ENCODE results near the gene CSRP2.

The CSRP2 gene

DNA sequence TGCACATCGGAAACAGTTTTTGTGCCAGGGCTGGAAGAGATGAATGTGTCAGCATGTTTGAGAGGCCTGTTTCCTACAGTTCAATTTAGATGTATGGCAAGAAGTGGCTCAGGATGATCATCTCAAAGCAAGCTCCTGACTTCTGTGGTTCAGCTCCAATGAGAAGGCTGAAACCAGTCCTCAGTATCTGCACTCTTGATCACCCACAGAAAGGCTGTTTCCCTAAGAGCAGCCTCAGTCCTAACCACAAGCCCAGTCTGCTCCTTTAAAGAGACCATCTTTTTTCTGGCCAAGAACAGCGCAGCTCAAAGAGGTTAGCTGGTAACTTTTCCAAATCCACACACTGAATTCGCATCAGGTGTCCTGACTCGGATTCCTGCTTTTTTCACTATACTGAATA is 19.2 kb downstream of the CSRP2 start:
- no peak for DNase-seq

DNA sequence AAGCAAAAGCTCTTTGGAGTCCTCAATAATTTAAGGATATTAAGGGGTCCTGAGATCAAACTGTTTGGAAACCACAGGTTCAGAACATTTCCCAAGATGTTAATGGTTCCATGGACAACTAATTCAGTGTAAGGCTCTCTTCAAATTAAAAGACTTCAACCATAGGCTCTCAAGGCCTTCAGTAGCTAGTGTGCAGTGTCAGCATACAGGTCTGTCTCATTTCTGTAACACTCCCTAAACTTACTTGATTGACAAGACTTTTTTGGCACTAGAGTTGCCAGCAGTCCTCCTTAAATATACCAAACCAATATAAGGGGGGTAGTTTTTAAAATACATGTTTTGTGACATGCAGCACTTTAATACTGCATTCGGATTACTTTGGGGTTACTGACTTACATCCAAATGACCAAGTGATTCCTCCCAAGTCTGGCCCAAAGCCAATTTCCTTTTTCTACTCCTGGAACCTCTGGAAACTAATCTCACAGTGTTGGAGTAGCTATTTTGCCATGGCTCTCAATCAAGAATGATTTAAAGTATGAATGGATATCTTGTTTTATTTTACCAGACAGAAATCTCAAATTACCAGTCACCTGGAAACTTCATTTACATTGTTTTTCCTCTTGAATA is 22.7 kb downstream of the CSRP2 start:
- no peak for DNase-seq

DNA sequence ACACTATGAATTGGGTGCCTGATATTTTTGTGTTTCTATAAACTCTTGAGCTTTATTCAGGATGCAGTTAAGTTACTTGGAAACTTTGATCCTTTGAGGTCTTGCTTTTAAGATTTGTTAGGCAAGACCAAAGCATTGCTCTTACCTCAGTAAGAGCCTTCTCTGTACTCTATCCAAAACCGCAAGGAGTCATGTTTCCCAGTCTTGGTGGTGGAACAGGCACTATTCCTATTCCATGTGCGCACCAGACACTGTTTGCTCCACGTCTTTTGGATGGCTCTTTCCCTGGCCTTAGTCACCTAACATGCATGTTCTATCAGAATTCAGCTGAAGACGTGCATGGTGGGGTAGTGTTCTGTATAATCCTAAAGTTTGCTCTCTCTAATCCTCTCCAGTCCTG is 23.5 kb downstream of the CSRP2 start:
- DNase-seq: no peak

DNA sequence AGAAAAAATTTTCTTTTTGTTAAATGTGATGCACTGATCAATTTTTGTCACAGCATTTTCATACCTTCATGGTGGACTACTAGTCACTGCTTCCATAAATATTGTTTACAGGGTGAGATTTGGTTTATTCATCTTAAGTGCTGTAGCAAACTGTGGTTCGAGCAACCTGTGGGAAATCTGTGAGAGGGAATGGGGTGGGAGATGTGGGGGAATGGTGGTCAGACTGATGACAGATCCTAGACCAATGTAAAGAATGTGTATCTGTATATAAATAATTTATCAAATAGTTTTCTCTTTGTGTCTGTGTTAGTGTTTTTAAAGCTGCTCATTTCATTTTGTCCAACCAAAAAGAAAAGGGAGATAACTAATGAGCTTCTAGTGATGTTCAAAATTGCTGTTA is 26.7 kb downstream of the CSRP2 start:
- DNase-seq: no peak

DNA sequence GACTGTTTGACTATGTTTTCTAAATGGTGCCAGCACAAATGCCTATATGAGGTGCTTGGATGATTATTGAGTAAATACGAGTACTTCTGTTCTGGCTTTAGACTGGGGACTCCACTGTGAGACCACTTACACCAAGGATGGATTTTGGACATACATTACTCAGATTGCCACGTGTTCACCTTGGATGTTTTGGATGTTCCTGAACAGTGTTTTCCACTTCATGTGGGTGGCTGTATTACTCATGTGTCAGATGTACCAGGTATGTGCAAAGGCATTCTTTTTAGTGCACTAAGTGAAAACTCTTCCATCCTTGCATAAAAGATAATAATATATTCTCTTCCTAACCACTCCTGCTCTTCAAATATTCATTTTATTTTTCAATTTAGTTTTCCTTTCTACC is 30.7 kb downstream of the CSRP2 start:
- DNase-seq: no peak

DNA sequence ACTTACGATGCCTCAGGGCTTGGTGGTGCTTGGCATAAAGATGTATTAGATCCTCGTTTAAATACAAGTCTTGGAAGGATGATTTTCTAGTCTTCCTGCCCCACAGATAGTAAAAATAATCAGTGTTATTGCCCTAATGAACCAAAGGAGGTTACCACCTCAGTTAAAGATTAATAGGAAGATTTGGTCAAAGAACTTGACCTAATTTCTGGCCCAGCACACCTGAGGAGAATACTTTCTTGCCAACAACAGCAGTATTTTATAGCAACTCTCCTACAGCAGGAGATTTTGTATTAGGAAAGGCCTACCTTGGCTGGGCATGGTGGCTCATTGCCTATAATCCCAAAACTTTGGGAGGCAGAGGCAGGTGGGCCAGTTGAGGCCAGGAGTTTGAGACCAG is 31.6 kb downstream of the CSRP2 start:
- DNase-seq: no peak

DNA sequence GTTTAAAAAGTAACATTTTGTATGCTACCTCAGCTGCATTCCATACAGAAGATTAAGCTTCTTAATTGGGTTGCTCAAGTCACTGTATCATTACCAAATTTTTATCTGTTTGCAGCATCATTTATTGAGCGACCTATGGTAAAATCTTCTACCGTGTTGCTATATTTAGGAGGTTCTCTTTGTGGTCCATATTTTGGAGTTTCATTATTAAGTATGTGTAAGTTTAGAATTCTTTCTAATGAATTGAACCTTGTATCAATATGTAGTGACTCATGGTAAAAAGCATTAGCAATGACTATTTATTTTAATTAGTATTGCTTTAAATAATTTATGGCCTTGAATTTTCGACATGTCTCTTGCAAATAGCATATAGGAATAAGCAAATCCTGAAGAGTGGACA is 42.2 kb downstream of the CSRP2 start:
- no peak for DNase-seq

DNA sequence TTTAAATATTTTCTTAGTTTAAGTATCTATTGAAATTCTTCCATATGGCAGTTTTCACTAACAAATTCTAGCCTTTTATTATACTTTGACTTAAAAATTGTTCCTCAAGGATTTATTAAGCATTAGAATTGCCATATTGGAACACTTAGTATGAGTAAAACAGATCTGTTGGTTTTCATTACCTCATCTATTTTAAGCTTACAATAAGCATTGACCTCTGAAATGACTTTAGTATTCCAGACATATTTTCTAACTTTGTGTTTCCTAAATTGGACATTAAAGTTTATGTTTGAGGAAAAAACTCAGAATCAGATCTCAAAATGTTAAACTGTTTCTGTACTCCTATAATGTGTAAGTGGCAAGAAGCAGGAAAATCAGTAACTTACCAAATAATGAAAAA is 48.4 kb downstream of the CSRP2 start:
- DNase-seq: no peak

DNA sequence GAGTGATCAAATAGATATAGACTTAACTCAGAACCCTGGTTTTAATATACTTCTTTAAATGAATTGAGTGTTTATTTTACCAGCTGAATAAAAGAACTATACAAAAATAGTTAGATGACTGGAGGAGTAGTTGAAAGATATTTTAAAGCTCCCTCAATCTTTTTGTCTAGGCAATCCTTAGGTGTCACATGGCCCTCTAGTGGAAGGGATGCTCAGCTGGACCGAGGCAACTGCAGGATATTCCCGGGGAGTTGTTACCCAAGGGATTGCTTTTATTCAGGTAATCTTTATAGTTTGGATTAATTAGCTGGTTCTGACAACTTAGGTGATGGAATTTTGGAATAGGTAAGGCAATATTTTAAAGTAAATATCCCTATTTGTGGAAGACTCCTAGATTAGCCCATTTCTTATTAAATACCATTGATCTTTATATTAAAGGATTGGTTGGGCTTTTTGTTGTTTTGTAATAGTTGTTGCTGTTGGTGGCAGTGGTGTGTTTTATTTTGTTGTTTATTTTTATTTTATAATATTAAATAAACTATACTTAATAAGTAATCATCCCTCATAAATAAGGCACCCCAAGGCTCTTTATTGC is 57.8 kb downstream of the CSRP2 start:
- no peak for DNase-seq

DNA sequence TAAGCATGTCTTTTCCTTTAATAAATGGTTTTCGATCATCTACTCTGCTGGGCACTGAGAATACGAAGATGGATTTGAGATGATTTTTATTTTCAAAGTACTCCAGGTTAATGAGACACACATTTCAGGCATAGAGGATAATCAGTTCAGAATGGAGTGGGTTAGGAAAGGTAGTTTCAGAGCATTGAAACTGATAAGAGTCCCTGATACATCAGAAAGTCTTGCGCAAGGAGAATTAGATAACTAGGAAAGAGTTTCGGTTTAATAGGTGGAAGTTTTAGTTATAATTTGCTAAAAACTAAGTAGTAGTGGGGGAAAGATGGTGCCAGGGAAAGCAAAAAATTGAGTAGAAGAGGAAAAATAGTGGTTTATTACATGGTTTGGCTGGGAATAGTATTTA is 64.8 kb downstream of the CSRP2 start:
- no peak for DNase-seq

DNA sequence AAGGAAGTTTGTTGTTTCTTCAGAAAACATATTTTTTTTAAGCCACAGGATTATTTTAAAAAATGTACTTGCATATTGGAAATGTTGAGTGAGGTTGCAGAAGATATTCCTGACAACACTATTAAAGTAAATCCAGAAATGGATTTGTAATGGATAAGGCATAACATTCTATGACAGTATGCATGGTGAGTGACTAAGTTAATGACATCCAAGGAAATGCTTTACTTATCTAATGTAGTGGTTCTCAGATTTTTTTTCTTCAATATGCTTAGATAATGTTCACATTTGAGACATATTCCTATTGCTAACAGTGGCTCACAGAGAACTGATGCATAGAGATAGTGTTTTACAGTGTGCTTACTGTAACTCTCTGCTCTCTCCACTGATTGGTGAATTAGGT is 65.6 kb downstream of the CSRP2 start:
- DNase-seq: no peak

DNA sequence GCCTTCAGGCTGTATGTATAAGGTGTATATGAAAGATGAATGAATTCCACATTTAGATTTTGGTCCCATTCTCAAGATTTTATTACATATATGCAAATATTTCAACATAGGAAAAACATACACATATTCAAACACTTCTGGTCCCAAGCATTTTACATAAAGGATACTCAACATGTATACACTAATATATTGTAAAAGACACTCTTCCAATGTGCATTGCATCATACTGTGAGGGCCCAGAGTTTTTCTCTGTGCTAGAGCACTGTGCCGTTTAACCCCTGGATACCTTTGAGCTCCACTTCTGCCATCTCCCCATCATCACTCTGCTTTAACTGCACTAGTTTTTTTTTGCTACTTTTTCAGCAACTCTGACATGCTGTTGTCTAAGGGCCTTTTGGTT is 66.8 kb downstream of the CSRP2 start:
- no peak for DNase-seq

DNA sequence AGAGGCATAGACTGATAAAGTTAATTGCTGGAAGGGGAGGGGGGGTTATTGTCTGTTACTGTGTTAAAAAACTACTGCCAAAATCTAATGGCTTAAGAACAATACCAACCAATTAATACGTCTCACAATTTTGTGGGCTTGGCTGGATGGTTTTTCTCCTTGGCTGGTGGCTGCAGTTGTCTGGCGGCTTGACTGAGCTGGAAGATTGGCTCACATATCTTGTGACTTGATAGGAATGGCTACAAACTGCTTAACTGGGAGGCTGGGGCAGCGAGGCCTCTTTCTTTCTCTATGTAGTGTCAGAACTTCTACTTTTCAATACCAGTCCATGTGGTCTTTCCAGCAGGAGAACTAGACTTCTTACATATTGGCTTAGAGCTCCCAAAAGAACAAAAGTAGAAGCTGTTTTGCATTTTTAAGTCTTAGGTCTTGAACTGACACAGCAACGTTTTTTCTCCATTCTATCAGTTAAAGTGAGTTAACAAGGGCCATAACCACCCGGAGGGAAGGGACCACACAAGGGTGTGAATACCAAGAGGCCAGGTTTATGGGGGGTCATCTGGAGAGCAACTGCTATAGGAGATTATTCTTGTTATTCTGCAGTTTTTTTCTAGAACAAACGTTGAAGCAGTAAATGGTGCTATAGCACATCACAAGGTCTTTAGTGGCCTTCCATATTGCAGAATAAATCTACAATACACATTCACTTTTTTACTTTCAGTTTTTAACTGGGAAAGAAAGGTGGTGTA is 68.0 kb downstream of the CSRP2 start:
- no peak for DNase-seq

Measured in activated CD4-positive, CD25-positive, alpha-beta regulatory T cell (primary cell).